ENCODE measurements around the gene DPP6.

- TF ChIP-seq NR2C2 (CRISPR knock-in tag; IDR thresholded peaks at IDR 0.05) (no peak), CTCF (IDR thresholded peaks at IDR 0.05) (no peak), PREB (CRISPR knock-in tag; IDR thresholded peaks at IDR 0.05; ENCODE audit: borderline replicate concordance) (no peak), MAX (CRISPR knock-in tag; IDR thresholded peaks at IDR 0.05) (no peak), TP53 (CRISPR knock-in tag; IDR thresholded peaks at IDR 0.05) (no peak), MLX (CRISPR knock-in tag; IDR thresholded peaks at IDR 0.05) (no peak), IRF2 (CRISPR knock-in tag; IDR thresholded peaks at IDR 0.05; ENCODE audit: borderline replicate concordance, low read depth) (no peak), USF2 (CRISPR knock-in tag; IDR thresholded peaks at IDR 0.05) (no peak), STAT6 (CRISPR knock-in tag; conservative IDR thresholded peaks at IDR 0.05; ENCODE audit: low read depth) (no peak)
Observed at GRCh38 chr7:154852205-154852604, 800.0 kb downstream of the DPP6 start.
